GM23338 (cell line): ENCODE data around the gene ADIPOR2.
"Not testable (repeated sequence)": the region's sequence is repeated elsewhere in the genome, so short reads cannot be mapped to it uniquely, and the experiment has no call there.

Experiments used
- CTCF ChIP-seq, 2 experiments: fragments of 200-600 bp in 1 of 2; sonication (generic) in 1 of 2; conservative IDR thresholded peaks; 2 replicates each; pipeline versions ENCODE4 v1.5.1 to v1.6.1; 2016 to 2017; ENCODE audit warnings: antibody characterized with exemption in 2 of 2, low read depth in 2 of 2, mild to moderate bottlenecking in 2 of 2, moderate library complexity in 1 of 2
- POLR2AphosphoS5 ChIP-seq: IDR thresholded peaks from 2 replicates; pipeline ENCODE4 v1.6.1; 2016; ENCODE audit warnings: antibody characterized with exemption, low read depth

- peak; percentile 40 to 55 for TF ChIP-seq CTCF (conservative IDR thresholded peaks at IDR 0.05; ENCODE audit: low read depth in 2 of 2)
- not testable (repeated sequence) for TF ChIP-seq POLR2AphosphoS5
Observed at GRCh38 chr12:1710870-1711269, 20.0 kb downstream of the ADIPOR2 start.
